Vagina (tissue), 2 donors: ENCODE results near the gene OTOF. TPM values are rescaled to one million over a fixed set of nuclear protein-coding genes. Genes with fewer than 3 reads are reported as not detected.

ENCODE experiments used
- DNase-seq, 2 donors: peaks; one replicate each; pipeline ENCODE4 v3.0.0-alpha.2; 2017; ENCODE audit errors: extremely low spot score in 2 of 2
- H3K27ac ChIP-seq: fragments of 200-600 bp; sonication (generic); one replicate; pipeline ENCODE4 v1.5.1; 2019
- H3K27me3 ChIP-seq: fragments of 200-600 bp; sonication (generic); one replicate; pipeline ENCODE4 v1.5.1; 2019
- H3K36me3 ChIP-seq, 2 donors: fragments of 200-600 bp; sonication (generic); one replicate each; pipeline ENCODE4 v1.5.1; 2017 to 2019
- H3K4me1 ChIP-seq: fragments of 200-600 bp; sonication (generic); one replicate; pipeline ENCODE4 v1.5.1; 2019
- H3K4me3 ChIP-seq, 2 donors: fragments of 200-600 bp; sonication (generic); 1 replicate in 1 of 2; 2 replicates in 1 of 2; pipeline ENCODE4 v1.5.1; 2016 to 2019
- H3K9me3 ChIP-seq: fragments of 200-600 bp; sonication (generic); one replicate; pipeline ENCODE4 v1.5.1; 2019
- CTCF ChIP-seq, 3 experiments: fragments of 450-650 bp in 2 of 3; fragments of 200-600 bp in 1 of 3; sonication (generic) in 1 of 3; IDR thresholded peaks; one replicate each; pipeline ENCODE4 v1.5.1; 2017 to 2019; ENCODE audit warnings: antibody characterized with exemption in 3 of 3, mild to moderate bottlenecking in 2 of 3, moderate library complexity in 2 of 3
- POLR2A ChIP-seq, 2 donors: fragments of 450-650 bp; IDR thresholded peaks; one replicate each; pipeline ENCODE4 v1.6.1; 2017; ENCODE audit warnings: antibody characterized with exemption in 2 of 2, mild to moderate bottlenecking in 2 of 2, moderate library complexity in 2 of 2
- POLR2AphosphoS5 ChIP-seq, 2 donors: sonication (generic); formaldehyde crosslinking; IDR thresholded peaks; one replicate each; pipeline ENCODE4 v1.9.0; 2017; ENCODE audit warnings: antibody characterized with exemption in 2 of 2, mild to moderate bottlenecking in 2 of 2, low read depth in 1 of 2; ENCODE audit not compliant: insufficient read depth in 1 of 2
- intact Hi-C: fragments of 100-400 bp; cut with DNase I; formaldehyde crosslinking; loops from one replicate; pipeline ENCODE4 v1.15.1; 2023
- total RNA-seq: library from RNA; depleted of rRNA; stranded (reverse); fragments of >200 nt; gene quantifications from one replicate; pipeline ENCODE4 v1.2.3, GENCODE V29; 2016

The OTOF gene
- total RNA-seq, 1 donor from 2014 or later = 0.49 TPM

- H3K4me3 ChIP-seq = peak overlapping the region; percentile 31 to 45
These were observed 26.1 kb upstream of the OTOF start for GRCh38 chr2:26504002-26504401.

GRCh38 chr2:26503231-26503880 lies 25.4 kb upstream of the OTOF start:
- H3K9me3 ChIP-seq = no peaks in the 10 kb centered on the region
- H3K4me1 ChIP-seq = peaks cover 10% of the 10 kb centered on the region
- H3K27me3 ChIP-seq = no peaks in the 10 kb centered on the region
- no peak for DNase-seq
- TF ChIP-seq POLR2A (IDR thresholded peaks at IDR 0.05) (no peak), CTCF (IDR thresholded peaks at IDR 0.05) (peak; percentile 25 to 68 (median 51)), POLR2AphosphoS5 (IDR thresholded peaks at IDR 0.05; ENCODE audit: insufficient read depth in 1 of 2, low read depth in 1 of 2) (no peak)
- no peak overlapping the region for H3K27ac ChIP-seq
- H3K36me3 ChIP-seq = no peaks in the 10 kb centered on the region
- peak overlapping the region; percentile 31 to 45 for H3K4me3 ChIP-seq
- intact Hi-C loops = no loop called here

More at GRCh38 chr2:26504002-26504401, 26.1 kb upstream of the OTOF start:
- no peaks in the 10 kb centered on the region for H3K36me3 ChIP-seq
- intact Hi-C loops = no loop called here
- no peaks in the 10 kb centered on the region for H3K27me3 ChIP-seq
- peaks cover 10% of the 10 kb centered on the region for H3K4me1 ChIP-seq
- no peak overlapping the region for H3K27ac ChIP-seq
- no peaks in the 10 kb centered on the region for H3K9me3 ChIP-seq
- DNase-seq = no peak
- TF ChIP-seq CTCF (IDR thresholded peaks at IDR 0.05) = no peak
- no peak for TF ChIP-seq POLR2A (IDR thresholded peaks at IDR 0.05)
- no peak for TF ChIP-seq POLR2AphosphoS5 (IDR thresholded peaks at IDR 0.05; ENCODE audit: insufficient read depth in 1 of 2, low read depth in 1 of 2)

GRCh38 chr2:26500406-26500805 lies 22.5 kb upstream of the OTOF start:
- DNase-seq = no peak
- Histone ChIP-seq H3K4me3 (no peak overlapping the region), H3K27ac (no peak overlapping the region), H3K4me1 (peaks cover 10% of the 10 kb centered on the region), H3K9me3 (no peaks in the 10 kb centered on the region), H3K27me3 (no peaks in the 10 kb centered on the region), H3K36me3 (no peaks in the 10 kb centered on the region)
- TF ChIP-seq POLR2A (IDR thresholded peaks at IDR 0.05) = no peak
- no peak for TF ChIP-seq CTCF (IDR thresholded peaks at IDR 0.05)
- no peak for TF ChIP-seq POLR2AphosphoS5 (IDR thresholded peaks at IDR 0.05; ENCODE audit: insufficient read depth in 1 of 2, low read depth in 1 of 2)
- intact Hi-C loops = no loop called here

GRCh38 chr2:26495705-26496297 lies 17.9 kb upstream of the OTOF start:
- H3K9me3 ChIP-seq = no peaks in the 10 kb centered on the region
- no peak for DNase-seq
- no peaks in the 10 kb centered on the region for H3K27me3 ChIP-seq
- H3K4me1 ChIP-seq = no peaks in the 10 kb centered on the region
- no peaks in the 10 kb centered on the region for H3K36me3 ChIP-seq
- TF ChIP-seq POLR2A (IDR thresholded peaks at IDR 0.05) = no peak
- intact Hi-C loops = no loop called here
- H3K4me3 ChIP-seq = no peak overlapping the region
- H3K27ac ChIP-seq = no peak overlapping the region

- intact Hi-C loops = no loop called here
- no peak overlapping the region for H3K4me3 ChIP-seq
- H3K36me3 ChIP-seq = no peaks in the 10 kb centered on the region
- DNase-seq = no peak
- no peaks in the 10 kb centered on the region for H3K27me3 ChIP-seq
- TF ChIP-seq POLR2AphosphoS5 (IDR thresholded peaks at IDR 0.05; ENCODE audit: insufficient read depth in 1 of 2, low read depth in 1 of 2) (no peak), CTCF (IDR thresholded peaks at IDR 0.05) (no peak), POLR2A (IDR thresholded peaks at IDR 0.05) (no peak)
- H3K27ac ChIP-seq = no peak overlapping the region
- no peaks in the 10 kb centered on the region for H3K4me1 ChIP-seq
- H3K9me3 ChIP-seq = no peaks in the 10 kb centered on the region
These were observed 17.0 kb upstream of the OTOF start for GRCh38 chr2:26494891-26495290.
